Lower leg skin (tissue), 4 donors: ENCODE measurements around the gene LILRA5. TPM values are rescaled to one million over a fixed set of nuclear protein-coding genes. Genes with fewer than 3 reads are reported as not detected.

Experiments used
- DNase-seq, 2 donors: peaks; one replicate each; pipeline ENCODE4 v3.0.0-alpha.2; 2019; ENCODE audit warnings: low spot score in 2 of 2
- H3K4me3 ChIP-seq: fragments of 200-600 bp; sonication (generic); 2 replicates; pipeline ENCODE4 v1.5.1; 2017; ENCODE audit warnings: mild to moderate bottlenecking, low read depth; ENCODE audit not compliant: poor library complexity, severe bottlenecking
- CTCF ChIP-seq, 3 donors: fragments of 450-650 bp; IDR thresholded peaks; one replicate each; pipeline ENCODE4 v1.5.1; 2016; ENCODE audit warnings: antibody characterized with exemption in 3 of 3, mild to moderate bottlenecking in 3 of 3, moderate library complexity in 2 of 3
- POLR2A ChIP-seq, 2 donors: fragments of 450-650 bp; IDR thresholded peaks; one replicate each; pipeline ENCODE4 v1.6.1; 2016 to 2017; ENCODE audit warnings: antibody characterized with exemption in 2 of 2, mild to moderate bottlenecking in 1 of 2, moderate library complexity in 1 of 2
- WGBS, 2 donors: methylation state at CpG; one replicate each; pipeline ENCODE4 v1.1.5; 2018; 5-methylcytosine and 5-hydroxymethylcytosine counted together
- intact Hi-C: fragments of 100-400 bp; cut with DNase I; formaldehyde crosslinking; loops from one replicate; pipeline ENCODE4 v1.15.0; 2023; ENCODE audit warnings: low total_unique reads
- total RNA-seq, 4 donors: library from RNA; depleted of rRNA; stranded (reverse); fragments of >200 nt; gene quantifications; one replicate each; pipeline ENCODE4 v1.1.0, GENCODE V29; 2016

The LILRA5 gene
- total RNA-seq, 4 donors from 2014 or later, result 0.59 to 2.4 TPM; not detected in 2

- peak in 1 of 2 donors; percentile 54 for DNase-seq
- 85 to 100% methylated on average over 1 of the region's 1 CpG for WGBS, 2 donors
- no peak overlapping the region for H3K4me3 ChIP-seq
- intact Hi-C loops, result no loop called here
- TF ChIP-seq CTCF (IDR thresholded peaks at IDR 0.05), result no peak
- TF ChIP-seq POLR2A (IDR thresholded peaks at IDR 0.05), result no peak
Measured at GRCh38 chr19:54305141-54305540, 7.8 kb downstream of the LILRA5 start.

DNA sequence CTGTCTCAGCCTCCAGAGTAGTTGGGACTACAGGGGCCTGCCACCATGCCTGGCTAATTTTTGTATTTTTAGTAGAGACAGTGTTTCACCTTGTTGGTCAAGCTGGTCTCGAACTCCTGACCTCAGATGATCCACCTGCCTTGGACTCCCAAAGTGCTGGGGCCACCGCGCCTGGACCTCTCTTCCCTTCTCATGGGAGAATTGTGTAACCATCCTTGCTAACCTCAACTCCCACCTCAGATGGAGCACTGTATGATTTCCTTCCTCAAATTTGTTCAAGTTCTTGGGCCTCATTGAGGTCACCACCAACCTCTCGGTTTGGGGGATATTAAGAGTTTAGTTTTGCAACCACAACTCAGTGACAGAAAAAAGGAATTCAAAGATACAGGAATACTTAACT, 10.7 kb downstream of the LILRA5 start:
- no peak for TF ChIP-seq POLR2A (IDR thresholded peaks at IDR 0.05)
- TF ChIP-seq CTCF (IDR thresholded peaks at IDR 0.05), result no peak
- WGBS, 2 donors, result 68 to 69% methylated on average over 4 of the region's 4 CpGs
- intact Hi-C loops, result no loop called here

GRCh38 chr19:54299515-54299914, 13.5 kb downstream of the LILRA5 start:
- H3K4me3 ChIP-seq, result no peak overlapping the region
- no peak for TF ChIP-seq POLR2A (IDR thresholded peaks at IDR 0.05)
- TF ChIP-seq CTCF (IDR thresholded peaks at IDR 0.05), result no peak
- intact Hi-C loops, result no loop called here
- 87 to 92% methylated on average over 5 of the region's 5 CpGs for WGBS, 2 donors
- peak in 1 of 2 donors; percentile 37 for DNase-seq

More for the DNA sequence above, 10.7 kb downstream of the LILRA5 start:
- DNase-seq, result peak in 1 of 2 donors; percentile 63
- no peak overlapping the region for H3K4me3 ChIP-seq

- DNase-seq, result peak in 1 of 2 donors; percentile 49
- TF ChIP-seq POLR2A (IDR thresholded peaks at IDR 0.05), result no peak
- no peak for TF ChIP-seq CTCF (IDR thresholded peaks at IDR 0.05)
- no peak overlapping the region for H3K4me3 ChIP-seq
- intact Hi-C loops, result no loop called here
- WGBS, 2 donors, result 62 to 63% methylated on average over 7 of the region's 7 CpGs
Measured at GRCh38 chr19:54299126-54299498, 13.9 kb downstream of the LILRA5 start.

DNA sequence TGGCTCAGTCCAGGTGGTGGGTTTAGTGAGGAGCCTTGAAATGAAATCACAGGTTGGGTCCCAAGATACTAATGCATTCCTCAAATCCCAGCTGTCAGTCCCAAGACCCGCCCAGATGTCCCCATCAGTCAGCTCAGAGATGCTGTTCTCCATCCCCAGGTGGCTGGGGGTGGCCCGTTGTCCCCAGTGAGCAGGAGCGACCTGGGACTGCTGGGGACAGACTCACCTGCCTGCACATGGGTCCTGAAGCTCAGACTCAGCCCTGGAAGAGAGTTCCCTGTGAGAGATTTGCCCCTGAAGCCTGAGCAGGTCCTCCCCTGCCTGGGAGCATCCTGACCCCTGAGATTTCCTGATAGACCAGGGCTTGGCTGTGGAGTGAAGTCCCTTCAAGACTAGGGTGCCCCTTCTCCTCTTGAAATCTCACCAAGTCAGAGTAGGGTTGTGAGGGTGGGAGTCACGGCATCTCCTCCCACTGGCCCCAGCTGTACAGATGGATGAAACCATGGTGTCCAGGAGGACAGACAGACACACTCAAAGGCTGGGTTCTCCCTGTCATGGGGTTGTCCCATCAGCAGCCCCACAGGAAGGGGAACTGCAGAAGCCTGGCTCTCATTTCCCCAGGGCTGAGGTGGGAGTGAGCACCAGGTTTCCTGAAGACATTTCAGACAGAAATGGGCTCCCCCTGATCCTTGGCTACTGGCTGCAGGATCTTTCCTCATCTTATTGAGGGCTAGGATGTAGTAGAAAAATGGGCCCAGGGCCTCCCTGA, 14.4 kb downstream of the LILRA5 start:
- no peak overlapping the region for H3K4me3 ChIP-seq
- DNase-seq, result peak in 1 of 2 donors; percentile 43
- no peak for TF ChIP-seq POLR2A (IDR thresholded peaks at IDR 0.05)
- intact Hi-C loops, result no loop called here
- WGBS, 2 donors, result 55 to 56% methylated on average over 2 to 3 of the region's 4 CpGs

DNA sequence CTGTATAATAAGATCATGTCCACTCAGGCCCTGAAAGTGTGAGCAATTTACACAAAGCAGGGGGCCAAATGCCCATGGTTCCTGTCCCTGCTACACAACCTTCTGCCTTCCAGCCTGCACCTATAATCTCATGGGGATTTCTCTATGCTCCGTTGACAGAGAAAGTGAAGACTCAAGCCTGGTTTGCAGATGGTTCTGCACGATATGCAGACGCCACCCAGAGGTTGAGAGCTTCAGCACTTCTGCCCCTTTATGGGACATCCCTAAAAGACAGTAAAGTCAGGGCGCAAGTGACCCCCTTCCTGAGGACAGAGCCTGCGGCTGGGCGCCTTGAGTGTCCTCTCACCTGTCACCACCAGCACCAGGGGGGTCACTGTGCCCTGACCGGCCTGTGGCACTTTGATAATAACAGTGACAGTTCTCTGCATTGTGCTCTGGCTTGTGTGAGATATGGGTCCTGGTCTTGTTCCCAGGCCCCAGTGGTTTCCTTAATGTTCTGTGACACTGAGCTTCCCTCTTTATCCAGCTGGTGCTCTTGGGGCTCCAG, 15.1 kb downstream of the LILRA5 start:
- no peak for TF ChIP-seq POLR2A (IDR thresholded peaks at IDR 0.05)
- no peak for TF ChIP-seq CTCF (IDR thresholded peaks at IDR 0.05)
- intact Hi-C loops, result no loop called here
- WGBS, 2 donors, result 26 to 49% methylated on average over 5 to 7 of the region's 7 CpGs

More for the DNA sequence above, 15.1 kb downstream of the LILRA5 start:
- DNase-seq, result peak in 1 of 2 donors; percentile 52
- no peak overlapping the region for H3K4me3 ChIP-seq
